ENCODE measurements around the gene PRMT9. TPM values are rescaled to one million over a fixed set of nuclear protein-coding genes. Genes with fewer than 3 reads are reported as not detected.
A peak's percentile ranks its signal among the peaks of the same experiment; 100 is the strongest.

PRMT9 gene
- total and polyA plus RNA-seq, 10 of the 15 experiments (the other 5 are each of a cell fraction or from before 2014, with no cell fraction given): 4.1 to 11.8 (median 7.6) TPM

- 2% methylated on average over 38 of the region's 38 CpGs for WGBS (ENCODE audit: insufficient coverage, insufficient replicate concordance, low lambda C conversion rate, missing lambda C conversion rate)
- POLR2A ChIA-PET: interaction anchor here (0.9 to 3.8 kb wide), 23 partner anchors 7 to 134 kb away, joined by 3 to 17 read pairs (median 5); partner anchors contain the start of gene TMEM184C
- no peaks in the 10 kb centered on the region for H3K27me3 ChIP-seq (replicated peaks in 1 of 2; ENCODE audit: control insufficient read depth in 2 of 2, insufficient read depth in 2 of 2, low read length in 1 of 2)
- peak overlapping the region; percentile 74 for H3K9ac ChIP-seq (ENCODE audit: control insufficient read depth, insufficient read depth, low read length)
- no peaks in the 10 kb centered on the region for H4K20me1 ChIP-seq (ENCODE audit: control insufficient read depth, insufficient read depth)
- FAIRE-seq: no peak
- peaks cover 12% of the 10 kb centered on the region for H3K4me1 ChIP-seq (ENCODE audit: control insufficient read depth, insufficient read depth, low read length)
- no peak for DNase-seq (ENCODE audit: low read depth, low spot score)
- H3K79me2 ChIP-seq (ENCODE audit: control insufficient read depth, insufficient read depth, low read length): peaks cover 64% of the 10 kb centered on the region
- intact Hi-C loops (cut with micrococcal nuclease; ENCODE audit: unreplicated experiment) (loop anchor here (2.0 to 5.0 kb wide), 2 partner anchors 24 to 115 kb away; no protein-coding TSS in a partner anchor), in situ Hi-C loops (cut with MboI) (no loop called here)
- peak overlapping the region; percentile 89 for H2AFZ ChIP-seq (ENCODE audit: control insufficient read depth, low read depth, low read length)
- CTCF ChIA-PET: interaction anchor here (0.6 to 9.1 kb wide), 14 partner anchors 11 to 132 kb away, joined by 3 to 94 read pairs (median 4); no protein-coding TSS in a partner anchor
- peak; percentile 50 for ATAC-seq
- H3K4me3 ChIP-seq: peak overlapping the region; percentile 98
- no TSS peak for BruUV-seq (replicated peaks)
- H3K9me3 ChIP-seq (replicated peaks; ENCODE audit: control insufficient read depth, insufficient read depth, low read length): no peaks in the 10 kb centered on the region
- peak; percentile 60 to 65 for TF ChIP-seq BHLHE40 (IDR thresholded peaks at IDR 0.05; ENCODE audit: borderline replicate concordance in 1 of 2, low read depth in 2 of 2, low read length in 1 of 2)
- no peak for TF ChIP-seq MTA3 (IDR thresholded peaks at IDR 0.05; ENCODE audit: borderline replicate concordance, low read length)
- TF ChIP-seq FOXM1 (IDR thresholded peaks at IDR 0.05; ENCODE audit: low read depth, low read length): no peak
- no peak for TF ChIP-seq MAX (IDR thresholded peaks at IDR 0.05; ENCODE audit: low read depth, low read length)
- TF ChIP-seq USF1 (IDR thresholded peaks at IDR 0.05; ENCODE audit: borderline replicate concordance, extremely low read length, insufficient read depth, low read depth, low read length): no peak
- peak; percentile 27; the same call in 1 of the 2 replicates for TF ChIP-seq MLLT1 (IDR thresholded peaks at IDR 0.05)
- TF ChIP-seq E2F4 (IDR thresholded peaks at IDR 0.05; ENCODE audit: low read depth, low read length): peak; percentile 6; the same call in 1 of the 2 replicates
- TF ChIP-seq EED (IDR thresholded peaks at IDR 0.05; ENCODE audit: low read depth): peak; percentile 6; the same call in 1 of the 2 replicates
- TF ChIP-seq TAF1 (IDR thresholded peaks at IDR 0.05; ENCODE audit: borderline replicate concordance, low read depth, low read length): peak; percentile 19; the same call in 1 of the 2 replicates
- no peak for TF ChIP-seq YBX1 (IDR thresholded peaks at IDR 0.05)
- peak overlapping the region; percentile 79 for H3K4me2 ChIP-seq (ENCODE audit: control insufficient read depth, insufficient read depth)
- no peaks in the 10 kb centered on the region for H3K36me3 ChIP-seq (ENCODE audit: control insufficient read depth in 2 of 2, insufficient read depth in 2 of 2, low read length in 1 of 2)
- SMC1A ChIA-PET (ENCODE audit: uncharacterized antibody, unreplicated experiment): interaction anchor here (0.6 to 5.0 kb wide), 25 partner anchors 9 to 137 kb away, joined by 3 to 19 read pairs (median 5); no protein-coding TSS in a partner anchor
- H3K27ac ChIP-seq (ENCODE audit: control insufficient read depth, insufficient read depth): peak overlapping the region; percentile 91
- RAD21 ChIA-PET (ENCODE audit: unreplicated experiment): interaction anchor here (0.6 to 4.8 kb wide), 27 partner anchors 9 to 132 kb away, joined by 3 to 60 read pairs (median 5); partner anchors contain the start of genes PRMT9 and TMEM184C
Observed at GRCh38 chr4:147732518-147733235, 48.7 kb upstream of the PRMT9 start.

Measured in GM12878 (cell line).